GM18526 (cell line): ENCODE measurements around the gene ACAD11.

Experiments used
- POLR2A ChIP-seq: IDR thresholded peaks from 3 replicates; pipeline ENCODE4 v1.6.1; 2011; ENCODE audit not compliant: insufficient read length; ENCODE audit errors: extremely low read depth

Gene ACAD11

DNA sequence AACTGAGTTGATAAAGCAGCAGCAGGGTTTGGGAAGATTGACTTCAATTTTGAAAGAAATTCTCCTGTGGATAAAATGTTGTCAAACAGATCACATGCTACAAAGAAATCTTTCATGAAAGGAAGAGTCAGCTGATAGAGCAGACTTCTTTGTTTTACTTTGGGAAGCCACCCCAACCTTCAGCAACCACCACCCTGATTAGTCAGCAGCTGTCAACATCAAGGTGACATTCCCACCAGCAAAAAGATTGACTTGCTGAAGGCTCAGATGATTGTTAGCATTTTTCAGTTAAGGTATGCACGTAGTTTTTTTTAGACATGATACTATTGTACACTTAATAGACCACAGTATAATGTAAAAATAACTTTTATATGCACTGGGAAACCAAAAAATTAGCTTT lies 150.1 kb downstream of the ACAD11 start:
- TF ChIP-seq POLR2A: no peak

DNA sequence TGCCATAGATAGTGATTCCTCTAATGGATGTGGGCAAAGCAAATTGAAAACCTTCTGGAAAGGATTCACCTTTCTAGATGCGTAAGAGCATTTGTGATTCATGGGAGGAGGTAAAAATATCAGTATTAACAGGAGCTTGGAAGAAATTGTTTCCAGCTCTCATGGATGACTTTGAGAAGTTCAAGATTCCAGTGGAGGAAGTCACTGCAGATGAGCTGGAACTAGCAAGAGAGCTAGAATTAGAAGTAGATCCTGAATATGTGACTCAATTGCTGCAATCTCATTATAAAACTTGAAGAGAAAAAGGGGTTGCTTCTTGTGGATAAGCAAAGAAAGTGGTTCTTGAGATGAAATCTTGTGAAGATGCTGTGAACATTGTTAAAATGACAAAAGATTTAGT lies 150.5 kb downstream of the ACAD11 start:
- no peak for TF ChIP-seq POLR2A
